HCT116 (cell line): ENCODE measurements around the gene GSAP. TPM values are rescaled to one million over a fixed set of nuclear protein-coding genes. Genes with fewer than 3 reads are reported as not detected.

Source experiments
- ATAC-seq: fragments of 200-7000 bp; cut with Tn5 transposase; 2 replicates; pipeline ENCODE4 v1.9.1; 2020; ENCODE audit warnings: mild to moderate bottlenecking, moderate library complexity
- BruUV-seq: library from RNA; stranded (reverse); fragments of 400-500 nt; replicated peaks from 2 replicates; lab custom pipeline; 2021; lab: Mats Ljungman, UMichigan
- CTCF ChIA-PET: fragments of 300-600 bp; sonication (Branson Sonifier 250); formaldehyde crosslinking; loops from one replicate; lab custom pipeline; 2021; ENCODE audit warnings: antibody characterized with exemption; lab: Charles Lee
- POLR2A ChIA-PET: fragments of 300-600, 350-600 bp; sonication (Branson Sonifier 250); formaldehyde crosslinking; loops from one replicate; lab custom pipeline; 2021; ENCODE audit warnings: antibody characterized with exemption; lab: Charles Lee
- RAD21 ChIA-PET, 2 experiments: fragments of 300-600 bp; sonication (Branson Sonifier 250); formaldehyde crosslinking; loops; one replicate each; lab custom pipeline; 2023; ENCODE audit warnings: low total read pairs in 2 of 2; ENCODE audit not compliant: uncharacterized antibody in 2 of 2, unreplicated experiment in 2 of 2, low non-redundant PET in 1 of 2; lab: Charles Lee
- DNase-seq: peaks from one replicate; pipeline ENCODE4 v3.0.0-alpha.2; 2010; ENCODE audit warnings: low read depth, low spot score
- H2AFZ ChIP-seq: fragments of 200-600 bp; shearing (Covaris generic), sonication (generic); 2 replicates; pipeline ENCODE4 v1.6.1; 2017; ENCODE audit warnings: low read depth, mixed run types, mixed read lengths, antibody characterized with exemption, low read length; ENCODE audit not compliant: poor library complexity, severe bottlenecking
- H3K27ac ChIP-seq: 2 replicates; pipeline ENCODE4 v1.5.1; 2012; ENCODE audit warnings: low read depth, low read length
- H3K27me3 ChIP-seq: fragments of 200-600 bp; sonication (generic); 2 replicates; pipeline ENCODE4 v1.6.1; 2016; ENCODE audit warnings: mixed run types, low read length, mixed read lengths; ENCODE audit not compliant: insufficient read depth
- H3K36me3 ChIP-seq, 2 experiments: fragments of 200-500 bp in 1 of 2; fragments of 200-600 bp in 1 of 2; sonication (Bioruptor generic) in 1 of 2; sonication (generic) in 1 of 2; 2 replicates each; pipeline versions ENCODE4 v1.5.1 to v1.6.1; 2014 to 2016; ENCODE audit warnings: low read length in 2 of 2, inconsistent platforms in 1 of 2, mixed read lengths in 1 of 2, mixed run types in 1 of 2; ENCODE audit not compliant: insufficient read depth in 2 of 2, control insufficient read depth in 1 of 2
- H3K4me1 ChIP-seq, 2 experiments: fragments of 200-600 bp in 1 of 2; sonication (generic) in 1 of 2; 2 replicates each; pipeline versions ENCODE4 v1.5.1 to v1.6.1; 2012 to 2017; ENCODE audit warnings: low read length in 2 of 2, inconsistent platforms in 1 of 2, mild to moderate bottlenecking in 1 of 2, mixed read lengths in 1 of 2, mixed run types in 1 of 2, moderate library complexity in 1 of 2; ENCODE audit not compliant: insufficient read depth in 2 of 2, control insufficient read depth in 1 of 2
- H3K4me2 ChIP-seq: fragments of 200-600 bp; sonication (generic); 2 replicates; pipeline ENCODE4 v1.6.1; 2017; ENCODE audit warnings: mixed run types, low read length, mixed read lengths
- H3K4me3 ChIP-seq, 2 experiments: fragments of 200-600 bp in 1 of 2; sonication (generic) in 1 of 2; replicated peaks in 1 of 2; 2 replicates each; pipeline ENCODE4 v1.5.1; 2011 to 2016; ENCODE audit warnings: low read length in 2 of 2, control low read depth in 1 of 2, low read depth in 1 of 2, mild to moderate bottlenecking in 1 of 2, mixed read lengths in 1 of 2, mixed run types in 1 of 2
- H3K79me2 ChIP-seq: fragments of 200-600 bp; sonication (generic); 2 replicates; pipeline ENCODE4 v1.6.1; 2017; ENCODE audit warnings: mild to moderate bottlenecking, mixed run types, low read length, moderate library complexity, mixed read lengths; ENCODE audit not compliant: insufficient read depth
- H3K9ac ChIP-seq: fragments of 200-600 bp; sonication (generic); 2 replicates; pipeline ENCODE4 v1.6.1; 2016; ENCODE audit warnings: low read length, mixed read lengths
- H3K9me2 ChIP-seq: fragments of 200-600 bp; sonication (generic), shearing (Covaris generic); 2 replicates; pipeline ENCODE4 v1.6.1; 2017; ENCODE audit warnings: mixed run types, mild to moderate bottlenecking, moderate library complexity; ENCODE audit not compliant: insufficient read depth
- H3K9me3 ChIP-seq, 2 experiments: fragments of 200-500 bp in 1 of 2; fragments of 200-600 bp in 1 of 2; sonication (Bioruptor generic) in 1 of 2; sonication (generic) in 1 of 2; 2 replicates each; pipeline ENCODE4 v1.6.1; 2014 to 2017; ENCODE audit warnings: low read length in 2 of 2, mixed read lengths in 2 of 2, inconsistent platforms in 1 of 2, low read depth in 1 of 2, mild to moderate bottlenecking in 1 of 2, mixed run types in 1 of 2, moderate library complexity in 1 of 2; ENCODE audit not compliant: control insufficient read depth in 1 of 2, insufficient read depth in 1 of 2
- H4K20me1 ChIP-seq: fragments of 200-600 bp; sonication (generic), shearing (Covaris generic); 2 replicates; pipeline ENCODE4 v1.6.1; 2017; ENCODE audit warnings: mixed run types, mild to moderate bottlenecking, moderate library complexity; ENCODE audit not compliant: insufficient read depth
- CEBPB ChIP-seq: IDR thresholded peaks from 2 replicates; pipeline ENCODE4 v1.6.1; 2012; ENCODE audit warnings: low read depth
- EGR1 ChIP-seq: IDR thresholded peaks from 2 replicates; pipeline ENCODE4 v1.6.1; 2012; ENCODE audit warnings: low read depth
- EZH2phosphoT487 ChIP-seq: fragments of 200-600 bp; IDR thresholded peaks from 2 replicates; pipeline ENCODE4 v1.6.1; 2018; ENCODE audit warnings: antibody characterized with exemption, borderline replicate concordance
- RAD21 ChIP-seq: IDR thresholded peaks from 2 replicates; pipeline ENCODE4 v1.6.1; 2012; ENCODE audit warnings: low read depth, mild to moderate bottlenecking
- SIN3A ChIP-seq: IDR thresholded peaks from 2 replicates; pipeline ENCODE4 v1.6.1; 2012; ENCODE audit warnings: low read depth
- SP1 ChIP-seq: IDR thresholded peaks from 2 replicates; pipeline ENCODE4 v1.6.1; 2012; ENCODE audit warnings: low read depth
- SRF ChIP-seq: IDR thresholded peaks from 2 replicates; pipeline ENCODE4 v1.6.1; 2012; ENCODE audit warnings: low read depth
- TCF7L2 ChIP-seq: IDR thresholded peaks from 2 replicates; pipeline ENCODE4 v1.7.0; 2011; ENCODE audit warnings: borderline replicate concordance, inconsistent platforms; ENCODE audit not compliant: insufficient read depth, insufficient read length; ENCODE audit errors: extremely low read depth
- YY1 ChIP-seq: IDR thresholded peaks from 2 replicates; pipeline ENCODE4 v1.6.1; 2011; ENCODE audit warnings: low read length, low read depth, moderate library complexity, mild to moderate bottlenecking; ENCODE audit not compliant: insufficient replicate concordance; ENCODE audit errors: extremely low read depth
- intact Hi-C: fragments of 100-400 bp; cut with micrococcal nuclease; formaldehyde crosslinking; loops from 2 replicates; pipeline ENCODE4 v1.10.0; 2022
- total RNA-seq: library from RNA; stranded (reverse); gene quantifications from one replicate; pipeline ENCODE4 v1.2.1, GENCODE V29; 2021; ENCODE audit not compliant: unreplicated experiment
- TF ChIP-seq, protein P1 (sequence below), 3 experiments: fragments of 200-600 bp in 1 of 3; sonication (generic) in 1 of 3; IDR thresholded peaks in 2 of 3; conservative IDR thresholded peaks in 1 of 3; 2 replicates each; pipeline ENCODE4 v1.5.1; 2012 to 2017; ENCODE audit warnings: low read depth in 2 of 3, low read length in 2 of 3, antibody characterized with exemption in 1 of 3, borderline replicate concordance in 1 of 3, control low read depth in 1 of 3, mild to moderate bottlenecking in 1 of 3, mixed read lengths in 1 of 3, mixed run types in 1 of 3, moderate library complexity in 1 of 3; ENCODE audit not compliant: insufficient read depth in 1 of 3
- TF ChIP-seq, protein P2 (sequence below): IDR thresholded peaks from 2 replicates; pipeline ENCODE4 v1.6.1; 2011; ENCODE audit warnings: mild to moderate bottlenecking, low read length, moderate library complexity; ENCODE audit not compliant: insufficient replicate concordance; ENCODE audit errors: extremely low read depth
- TF ChIP-seq, protein P3 (sequence below): IDR thresholded peaks from 2 replicates; pipeline ENCODE4 v1.6.1; 2012

The GSAP gene
- total RNA-seq, 1 experiment from 2014 or later = not detected

DNA sequence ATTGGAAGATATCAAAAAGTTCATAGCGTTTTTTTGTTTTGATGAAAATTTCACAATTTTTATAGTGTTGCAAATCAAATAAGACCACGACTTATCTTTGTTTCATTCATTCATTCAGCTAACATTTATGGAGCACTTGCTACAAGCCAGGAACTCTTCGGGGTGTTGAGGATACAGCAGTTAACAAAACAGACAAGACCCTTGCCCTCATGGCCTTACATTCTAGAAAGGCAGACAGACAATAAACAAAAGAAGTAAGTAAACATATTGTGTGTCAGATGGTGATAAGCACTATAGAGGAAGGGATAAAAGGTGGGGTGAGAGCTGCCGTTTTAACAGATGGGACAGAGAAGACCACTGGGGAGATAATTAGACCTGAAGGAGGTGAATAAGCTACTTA lies 41.6 kb upstream of the GSAP start (continued):
- TF ChIP-seq, protein P1, sequence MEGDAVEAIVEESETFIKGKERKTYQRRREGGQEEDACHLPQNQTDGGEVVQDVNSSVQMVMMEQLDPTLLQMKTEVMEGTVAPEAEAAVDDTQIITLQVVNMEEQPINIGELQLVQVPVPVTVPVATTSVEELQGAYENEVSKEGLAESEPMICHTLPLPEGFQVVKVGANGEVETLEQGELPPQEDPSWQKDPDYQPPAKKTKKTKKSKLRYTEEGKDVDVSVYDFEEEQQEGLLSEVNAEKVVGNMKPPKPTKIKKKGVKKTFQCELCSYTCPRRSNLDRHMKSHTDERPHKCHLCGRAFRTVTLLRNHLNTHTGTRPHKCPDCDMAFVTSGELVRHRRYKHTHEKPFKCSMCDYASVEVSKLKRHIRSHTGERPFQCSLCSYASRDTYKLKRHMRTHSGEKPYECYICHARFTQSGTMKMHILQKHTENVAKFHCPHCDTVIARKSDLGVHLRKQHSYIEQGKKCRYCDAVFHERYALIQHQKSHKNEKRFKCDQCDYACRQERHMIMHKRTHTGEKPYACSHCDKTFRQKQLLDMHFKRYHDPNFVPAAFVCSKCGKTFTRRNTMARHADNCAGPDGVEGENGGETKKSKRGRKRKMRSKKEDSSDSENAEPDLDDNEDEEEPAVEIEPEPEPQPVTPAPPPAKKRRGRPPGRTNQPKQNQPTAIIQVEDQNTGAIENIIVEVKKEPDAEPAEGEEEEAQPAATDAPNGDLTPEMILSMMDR (IDR thresholded peaks at IDR 0.05 in 2 of 3, conservative IDR thresholded peaks at IDR 0.05 in 1 of 3; ENCODE audit: borderline replicate concordance in 1 of 3, insufficient read depth in 1 of 3, low read depth in 2 of 3, low read length in 2 of 3) = no peak
- TF ChIP-seq EZH2phosphoT487 (no peak), EGR1 (no peak), TCF7L2 (no peak), CEBPB (no peak)
- TF ChIP-seq, all 23 proteins: peak for 0

DNA sequence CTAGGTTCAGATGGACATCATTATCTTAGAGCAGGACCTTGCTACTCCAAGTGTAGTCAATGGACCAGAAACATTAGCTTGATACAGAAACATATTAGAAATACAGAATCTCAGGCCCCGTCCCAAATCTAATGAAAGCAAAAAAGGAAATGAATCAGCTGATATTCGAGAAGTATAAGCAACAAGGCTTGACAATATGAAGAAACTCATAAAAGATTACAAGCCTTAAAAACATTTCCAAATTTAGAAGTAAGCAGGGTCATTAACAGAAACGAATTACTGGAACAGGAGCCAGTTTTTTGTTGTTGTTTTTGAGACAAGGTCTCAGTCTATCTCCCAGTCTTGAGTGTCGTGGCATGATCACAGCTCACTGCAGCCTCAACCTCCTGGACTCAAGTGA lies 40.5 kb upstream of the GSAP start:
- no peak overlapping the region for H3K4me3 ChIP-seq
- DNase-seq (no peak), ATAC-seq (no peak)
- H2AFZ ChIP-seq = no peak overlapping the region
- no peaks in the 10 kb centered on the region for H3K27me3 ChIP-seq
- no peaks in the 10 kb centered on the region for H3K79me2 ChIP-seq
- CTCF ChIA-PET = no interaction called here
- H3K9me2 ChIP-seq = no peaks in the 10 kb centered on the region
- H3K27ac ChIP-seq = no peak overlapping the region
- intact Hi-C loops = no loop called here
- no peak overlapping the region for H3K9ac ChIP-seq
- no peak overlapping the region for H3K4me2 ChIP-seq
- BruUV-seq = no TSS peak
- H3K9me3 ChIP-seq = no peaks in the 10 kb centered on the region
- TF ChIP-seq EZH2phosphoT487 (no peak), SRF (no peak), SIN3A (no peak), SP1 (no peak), YY1 (no peak), RAD21 (no peak)
- TF ChIP-seq, protein P2, sequence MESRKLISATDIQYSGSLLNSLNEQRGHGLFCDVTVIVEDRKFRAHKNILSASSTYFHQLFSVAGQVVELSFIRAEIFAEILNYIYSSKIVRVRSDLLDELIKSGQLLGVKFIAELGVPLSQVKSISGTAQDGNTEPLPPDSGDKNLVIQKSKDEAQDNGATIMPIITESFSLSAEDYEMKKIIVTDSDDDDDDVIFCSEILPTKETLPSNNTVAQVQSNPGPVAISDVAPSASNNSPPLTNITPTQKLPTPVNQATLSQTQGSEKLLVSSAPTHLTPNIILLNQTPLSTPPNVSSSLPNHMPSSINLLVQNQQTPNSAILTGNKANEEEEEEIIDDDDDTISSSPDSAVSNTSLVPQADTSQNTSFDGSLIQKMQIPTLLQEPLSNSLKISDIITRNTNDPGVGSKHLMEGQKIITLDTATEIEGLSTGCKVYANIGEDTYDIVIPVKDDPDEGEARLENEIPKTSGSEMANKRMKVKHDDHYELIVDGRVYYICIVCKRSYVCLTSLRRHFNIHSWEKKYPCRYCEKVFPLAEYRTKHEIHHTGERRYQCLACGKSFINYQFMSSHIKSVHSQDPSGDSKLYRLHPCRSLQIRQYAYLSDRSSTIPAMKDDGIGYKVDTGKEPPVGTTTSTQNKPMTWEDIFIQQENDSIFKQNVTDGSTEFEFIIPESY = no peak
- TF ChIP-seq, protein P3, sequence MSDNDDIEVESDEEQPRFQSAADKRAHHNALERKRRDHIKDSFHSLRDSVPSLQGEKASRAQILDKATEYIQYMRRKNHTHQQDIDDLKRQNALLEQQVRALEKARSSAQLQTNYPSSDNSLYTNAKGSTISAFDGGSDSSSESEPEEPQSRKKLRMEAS = no peak
- H3K36me3 ChIP-seq = no peaks in the 10 kb centered on the region
- RAD21 ChIA-PET = no interaction called here
- H3K4me1 ChIP-seq = peaks cover 0 to 4% of the 10 kb centered on the region in 2 experiments; a peak in 1 of 4 replicates
- POLR2A ChIA-PET = no interaction called here
- no peaks in the 10 kb centered on the region for H4K20me1 ChIP-seq
